Measurements from ENCODE around the gene MED13.

Gene MED13

GRCh38 chr17:62064791-62065563, at the start of gene MED13:
MED13 (minus strand) TSS chr17:62065278; CDS start chr17:62065205, 73 bp downstream.
- FAIRE-seq = no peak

- FAIRE-seq = no peak
These were observed 47.2 kb upstream of the MED13 start for GRCh38 chr17:62112229-62112628.

DNA sequence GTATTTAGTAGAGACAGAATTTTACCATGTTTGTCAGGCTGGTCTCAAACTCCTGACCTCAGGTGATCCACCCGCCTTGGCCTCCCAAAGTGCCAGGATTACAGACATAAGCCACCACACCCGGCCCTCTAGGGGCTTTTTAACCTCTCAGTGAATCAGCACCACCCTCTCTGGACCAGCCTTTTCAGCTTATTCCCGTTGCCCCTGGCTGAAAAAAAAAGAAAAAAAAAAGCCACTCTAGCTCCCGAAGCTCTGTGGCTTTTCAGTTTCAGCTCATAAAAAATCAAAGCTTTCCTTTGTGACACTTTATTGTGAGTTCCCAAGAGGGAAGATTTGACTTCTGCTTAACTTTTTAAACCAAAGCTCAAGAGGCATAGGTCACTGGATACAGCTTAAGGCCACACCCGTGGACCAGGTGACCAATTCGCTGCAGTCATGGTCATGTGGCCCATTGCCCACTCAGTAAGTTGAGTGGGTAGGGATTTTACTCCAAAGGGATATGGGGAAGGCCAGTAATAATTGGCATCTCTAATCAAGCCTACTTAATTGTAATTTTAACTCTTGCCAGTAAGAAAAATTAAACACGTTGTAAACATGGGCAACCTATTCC, 46.6 kb upstream of the MED13 start:
- no peak for FAIRE-seq

DNA sequence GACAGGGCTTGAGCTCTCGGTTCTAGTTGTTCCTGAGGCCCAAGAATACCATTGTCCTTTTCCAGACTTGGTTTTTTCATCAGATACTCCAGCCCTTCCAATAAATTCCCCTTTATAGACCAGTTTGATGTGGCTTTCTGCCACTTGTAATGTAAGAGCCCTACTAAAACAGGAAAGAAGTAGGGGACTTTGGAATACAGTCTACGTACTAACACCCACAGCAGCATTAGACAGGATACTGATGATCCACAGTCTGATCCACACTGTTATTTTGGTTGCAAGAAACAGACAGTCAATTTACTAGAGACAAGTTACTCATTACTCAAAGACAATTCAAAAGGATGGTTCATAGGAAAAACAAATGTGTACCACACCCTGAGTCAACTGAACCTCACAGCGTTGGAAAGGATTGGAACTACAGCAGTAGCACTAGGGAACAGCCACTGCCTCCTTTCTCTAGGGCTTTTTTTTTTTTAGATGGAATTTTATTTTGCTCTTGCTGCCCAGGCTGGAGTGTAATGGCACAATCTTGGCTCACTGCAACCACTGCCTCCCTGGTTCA, 45.9 kb upstream of the MED13 start:
- FAIRE-seq = no peak

- FAIRE-seq = no peak
These were observed 44.8 kb upstream of the MED13 start for GRCh38 chr17:62109924-62110323.

DNA sequence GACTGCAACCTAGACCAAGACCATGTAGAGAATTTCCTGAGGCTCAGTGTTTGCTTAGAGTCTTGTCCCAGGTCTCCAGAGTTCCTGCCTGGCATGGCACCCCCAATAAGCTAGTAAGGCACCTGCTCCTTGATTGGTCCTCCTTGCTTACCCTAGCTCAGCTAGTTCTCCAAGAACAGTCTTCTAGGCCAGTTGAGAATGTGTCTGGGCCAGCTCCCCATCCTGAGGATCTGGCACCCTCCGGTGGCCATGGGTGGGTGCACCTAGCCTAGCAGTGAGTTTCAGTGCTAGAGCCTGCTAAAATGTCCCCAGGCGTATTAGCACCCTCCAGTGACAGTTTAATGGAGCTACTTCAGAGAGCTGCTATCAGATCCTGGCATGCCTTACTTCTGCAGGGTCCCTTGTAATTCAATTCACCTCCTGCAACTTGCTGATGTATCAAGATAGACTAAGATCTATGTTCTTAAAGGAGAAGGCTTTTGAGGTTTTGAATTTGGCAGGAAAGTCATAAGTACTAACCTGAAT, 44.4 kb upstream of the MED13 start:
- FAIRE-seq = no peak

DNA sequence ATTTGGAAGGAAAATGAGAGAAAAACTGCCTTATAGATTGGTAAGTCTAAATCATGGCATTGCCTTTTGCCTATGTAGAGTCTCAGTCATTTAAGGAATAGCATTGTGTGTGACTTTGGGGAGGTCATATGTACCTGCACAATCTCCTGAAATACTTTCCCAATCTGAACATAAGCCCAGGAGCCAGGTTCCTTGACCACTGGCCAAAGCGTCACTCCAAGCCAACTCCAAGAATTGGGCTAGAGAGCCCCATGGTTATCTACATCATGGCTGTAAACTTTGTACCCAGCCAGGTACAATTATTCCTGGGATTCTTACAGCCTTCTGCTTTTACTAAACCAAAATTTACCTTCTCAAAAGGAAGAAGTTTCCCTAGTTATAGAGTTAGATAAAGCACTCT, 40.8 kb upstream of the MED13 start:
- FAIRE-seq = no peak

GRCh38 chr17:62105357-62105756, 40.3 kb upstream of the MED13 start:
- no peak for FAIRE-seq

GRCh38 chr17:62101515-62101914, 36.4 kb upstream of the MED13 start:
- no peak for FAIRE-seq

DNA sequence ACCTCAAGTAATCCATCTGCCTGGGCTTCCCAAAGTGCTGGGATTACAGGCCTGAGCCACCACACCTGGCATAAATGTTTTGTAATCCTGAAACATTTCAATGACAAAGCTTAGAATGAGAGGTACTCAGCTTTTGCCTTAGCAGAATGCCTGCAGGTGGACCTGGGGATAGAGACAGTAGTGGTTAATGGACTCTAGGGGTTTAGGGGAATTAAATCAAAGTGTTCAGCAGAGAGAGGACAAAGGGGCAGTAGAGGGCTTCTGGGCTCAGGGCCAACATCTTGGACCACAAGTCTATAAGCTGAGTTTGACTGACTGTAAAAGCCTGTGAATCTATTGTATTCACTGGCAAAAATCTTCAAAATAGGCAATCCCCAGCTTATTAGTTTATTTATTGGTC, 36.0 kb upstream of the MED13 start:
- FAIRE-seq = no peak

DNA sequence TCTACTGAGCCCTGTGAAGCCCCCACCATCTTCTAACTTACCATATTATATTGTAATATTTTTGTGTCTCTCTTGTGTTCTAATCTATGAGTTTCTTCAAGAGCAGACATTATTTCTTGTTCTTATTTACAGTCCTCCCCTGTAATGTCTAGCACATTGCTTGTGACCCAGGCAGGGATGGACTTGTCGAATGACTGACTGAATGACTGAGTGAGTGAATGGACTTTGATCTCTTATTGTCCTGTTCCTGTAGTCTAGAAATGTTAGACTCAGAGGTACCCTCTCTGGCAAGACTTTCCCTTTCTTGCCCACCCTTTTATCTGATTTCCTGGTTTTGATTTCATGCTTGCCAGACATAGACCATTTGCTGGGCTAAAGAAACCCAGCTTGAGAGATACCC, 35.0 kb upstream of the MED13 start:
- FAIRE-seq = no peak

DNA sequence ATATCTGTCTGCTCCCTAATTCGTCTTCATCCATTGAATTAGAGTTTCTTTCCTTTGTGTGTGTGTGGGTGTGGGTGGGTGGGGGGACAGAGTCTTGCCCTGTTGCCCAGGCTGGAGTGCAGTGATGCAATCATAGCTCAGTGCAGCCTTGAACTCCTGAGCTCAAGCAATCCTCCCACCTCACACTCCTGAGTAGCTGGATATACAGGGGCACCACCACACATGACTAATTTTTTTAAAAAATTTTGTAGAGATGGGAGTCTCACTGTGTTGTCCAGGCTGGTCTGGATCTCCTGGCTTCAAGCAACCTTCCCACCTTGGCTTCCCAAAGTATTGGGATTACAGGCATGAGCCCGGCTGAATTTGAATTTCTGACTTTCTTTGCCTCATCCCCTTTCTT, 34.5 kb upstream of the MED13 start:
- no peak for FAIRE-seq

DNA sequence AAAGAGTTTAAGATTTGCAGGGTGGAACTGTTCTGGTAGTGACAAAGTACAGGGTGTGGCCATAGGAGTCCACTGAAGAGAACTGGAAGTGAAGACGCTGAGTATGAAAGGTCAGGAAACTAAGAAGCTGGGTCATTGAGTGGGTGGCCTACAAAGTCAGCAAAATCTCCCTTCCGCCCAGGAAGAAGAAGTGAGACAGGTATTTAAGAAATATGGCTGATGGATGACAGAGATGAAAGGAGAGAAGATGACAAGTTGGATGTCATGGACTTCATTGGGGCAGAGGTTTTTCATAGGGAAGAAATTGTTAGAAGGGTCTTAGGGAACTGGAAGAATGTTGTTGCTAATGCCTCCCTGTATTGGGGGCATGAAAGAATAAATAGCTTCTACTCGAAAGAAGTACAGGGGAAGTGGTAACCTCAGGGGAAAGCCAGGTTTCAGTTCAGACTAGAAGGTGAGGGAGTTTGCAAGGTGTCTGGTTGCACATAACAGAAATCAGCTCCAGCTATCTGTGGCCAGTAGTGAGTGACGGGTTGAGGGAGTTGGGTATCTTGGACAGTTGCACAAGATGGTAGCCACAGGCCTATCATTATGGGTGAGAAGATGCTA, 33.6 kb upstream of the MED13 start:
- no peak for FAIRE-seq

DNA sequence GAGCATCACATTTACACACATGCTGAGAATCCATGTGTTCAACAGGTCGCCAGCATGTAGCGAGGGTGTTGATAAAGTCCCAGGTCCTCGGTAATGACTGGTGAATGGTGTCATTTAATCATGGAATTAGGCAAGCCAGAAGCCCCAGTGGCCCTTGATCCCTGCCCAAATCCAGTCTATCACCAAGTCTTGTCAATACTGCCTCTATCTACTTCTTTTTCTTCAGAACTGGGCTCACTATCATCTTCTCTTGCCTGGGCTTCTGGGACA, 31.3 kb upstream of the MED13 start:
- no peak for FAIRE-seq

- FAIRE-seq = no peak
These were observed 29.1 kb upstream of the MED13 start for GRCh38 chr17:62094175-62094574.

- no peak for FAIRE-seq
These were observed 28.4 kb upstream of the MED13 start for GRCh38 chr17:62093188-62094155.

DNA sequence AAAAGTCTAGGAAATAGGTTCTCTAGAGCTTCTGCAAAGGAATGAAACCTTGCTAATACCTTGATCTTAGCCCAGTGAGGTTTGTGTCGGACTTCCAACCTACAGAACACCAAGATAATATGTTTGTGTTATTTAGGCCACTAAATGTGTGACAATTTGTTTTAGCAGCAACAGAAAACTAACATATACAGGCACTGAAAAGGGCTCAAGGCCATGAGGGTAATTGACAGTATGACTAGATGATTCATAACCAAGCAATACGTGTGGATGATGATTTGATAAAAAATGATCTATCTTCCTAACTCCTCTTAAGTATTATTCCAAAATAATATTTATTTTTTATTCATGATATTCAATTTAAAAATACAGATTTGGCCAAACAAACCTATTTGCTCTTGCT, 27.7 kb upstream of the MED13 start:
- no peak for FAIRE-seq

DNA sequence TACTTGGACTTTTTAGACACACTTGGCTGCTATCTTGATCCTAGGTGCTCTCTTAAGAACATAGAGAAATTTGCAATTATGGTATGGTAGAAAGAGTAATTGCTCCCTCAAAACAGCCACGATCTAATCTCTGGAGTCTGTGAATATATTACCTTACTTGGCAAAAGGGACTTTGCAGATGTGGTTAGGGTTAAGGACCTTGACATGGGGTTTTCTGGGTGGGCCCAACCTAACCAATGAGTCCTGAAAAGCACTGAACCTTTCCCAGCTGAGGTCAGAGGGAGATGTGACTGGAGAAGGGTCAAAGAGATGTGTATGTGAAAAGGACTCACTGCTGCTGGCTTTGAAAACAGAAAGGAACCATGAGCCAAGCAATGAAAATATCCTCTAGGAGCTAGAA, 26.7 kb upstream of the MED13 start:
- FAIRE-seq = no peak

DNA sequence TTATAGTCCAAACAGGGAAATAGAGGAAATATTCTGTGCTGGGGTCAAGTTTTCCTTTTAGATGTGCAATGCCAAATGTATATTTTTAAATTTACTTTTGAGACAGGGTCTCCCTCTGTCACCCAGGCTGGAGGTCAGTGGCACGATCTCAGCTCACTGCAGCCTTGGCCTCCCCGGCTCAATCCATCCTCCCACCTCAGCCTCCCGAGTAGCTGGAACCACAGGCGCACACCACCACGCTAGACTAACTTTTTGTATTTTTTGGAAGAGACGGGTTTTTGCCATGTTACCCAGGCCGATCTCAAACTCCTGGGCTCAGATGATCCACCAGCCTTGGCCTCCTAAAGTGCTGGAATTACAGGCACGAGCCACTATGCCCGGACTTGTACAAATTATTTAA, 25.8 kb upstream of the MED13 start:
- no peak for FAIRE-seq

GRCh38 chr17:62090021-62090824, 25.1 kb upstream of the MED13 start:
- FAIRE-seq = no peak

DNA sequence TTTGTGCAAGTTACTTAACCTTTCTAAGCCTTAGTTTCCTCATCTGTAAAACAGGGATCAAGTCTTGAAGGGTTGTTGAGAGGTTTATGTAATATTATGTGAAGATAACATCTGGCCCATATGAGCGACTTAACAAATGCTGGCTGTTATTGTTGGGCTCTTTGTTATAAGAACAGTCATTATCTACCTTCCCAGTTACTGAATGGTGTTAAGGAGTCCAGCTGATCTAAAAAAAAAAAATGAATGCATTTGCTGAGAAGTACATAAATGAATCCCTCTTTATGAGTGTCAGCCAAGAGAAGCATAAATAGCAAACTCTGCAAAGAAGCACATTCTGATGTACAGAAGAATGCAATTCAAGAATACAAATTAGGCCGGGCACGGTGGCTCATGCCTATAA, 24.3 kb upstream of the MED13 start:
- FAIRE-seq = no peak

- FAIRE-seq = no peak
These were observed 21.7 kb upstream of the MED13 start for GRCh38 chr17:62086737-62087136.

Measured in islet of Langerhans (tissue), 1 donor.